Osteoblast (primary cell): ENCODE data around the gene ARHGDIA. TPM values are rescaled to one million over a fixed set of nuclear protein-coding genes. Genes with fewer than 3 reads are reported as not detected.

Source experiments
- DNase-seq: peaks from one replicate; pipeline ENCODE4 v3.0.0; 2011; ENCODE audit warnings: low spot score, mixed read lengths; ENCODE audit not compliant: insufficient read length; ENCODE audit errors: missing footprints
- H2AFZ ChIP-seq: 2 replicates; pipeline ENCODE4 v1.6.0; 2011; ENCODE audit warnings: mild to moderate bottlenecking, low read length
- H3K27ac ChIP-seq: 2 replicates; pipeline ENCODE4 v1.5.1; 2011; ENCODE audit warnings: mild to moderate bottlenecking, low read depth, low read length, moderate library complexity
- H3K27me3 ChIP-seq: 2 replicates; pipeline ENCODE4 v1.6.0; 2012; ENCODE audit warnings: mild to moderate bottlenecking, control low read depth, inconsistent platforms, low read length, moderate library complexity; ENCODE audit not compliant: insufficient read depth
- H3K36me3 ChIP-seq: 2 replicates; pipeline ENCODE4 v1.5.1; 2011; ENCODE audit warnings: mild to moderate bottlenecking, low read length, control low read depth, moderate library complexity; ENCODE audit not compliant: insufficient read depth
- H3K4me1 ChIP-seq: 2 replicates; pipeline ENCODE4 v1.5.1; 2011; ENCODE audit warnings: mild to moderate bottlenecking, low read length, control low read depth, moderate library complexity; ENCODE audit not compliant: insufficient read depth
- H3K4me2 ChIP-seq: 2 replicates; pipeline ENCODE4 v1.6.0; 2011; ENCODE audit warnings: mild to moderate bottlenecking, low read length; ENCODE audit not compliant: insufficient read depth
- H3K4me3 ChIP-seq: fragments of 200-600 bp; sonication (generic); 3 replicates; pipeline ENCODE4 v1.5.1; 2012; ENCODE audit warnings: mild to moderate bottlenecking, low read length, inconsistent platforms; ENCODE audit not compliant: insufficient read depth
- H3K79me2 ChIP-seq: 2 replicates; pipeline ENCODE4 v1.6.0; 2012; ENCODE audit warnings: mild to moderate bottlenecking, low read length, control low read depth, inconsistent platforms; ENCODE audit not compliant: insufficient read depth
- H3K9me3 ChIP-seq: 2 replicates; pipeline ENCODE4 v1.5.1; 2011; ENCODE audit warnings: low read depth, low read length, control low read depth
- H4K20me1 ChIP-seq: 2 replicates; pipeline ENCODE4 v1.6.0; 2012; ENCODE audit warnings: mild to moderate bottlenecking, low read length, control low read depth; ENCODE audit not compliant: insufficient read depth
- total RNA-seq: library from RNA; depleted of rRNA; stranded (reverse); fragments of >200 nt; gene quantifications from 2 replicates; pipeline ENCODE4 v1.2.3, GENCODE V29; 2012
- TF ChIP-seq, protein P1 (sequence below): IDR thresholded peaks from 2 replicates; pipeline ENCODE4 v1.5.1; 2011; ENCODE audit warnings: mild to moderate bottlenecking, low read depth, low read length, moderate library complexity; ENCODE audit errors: extremely low read depth

Gene ARHGDIA
- total RNA-seq, 1 donor = 133 TPM

DNA sequence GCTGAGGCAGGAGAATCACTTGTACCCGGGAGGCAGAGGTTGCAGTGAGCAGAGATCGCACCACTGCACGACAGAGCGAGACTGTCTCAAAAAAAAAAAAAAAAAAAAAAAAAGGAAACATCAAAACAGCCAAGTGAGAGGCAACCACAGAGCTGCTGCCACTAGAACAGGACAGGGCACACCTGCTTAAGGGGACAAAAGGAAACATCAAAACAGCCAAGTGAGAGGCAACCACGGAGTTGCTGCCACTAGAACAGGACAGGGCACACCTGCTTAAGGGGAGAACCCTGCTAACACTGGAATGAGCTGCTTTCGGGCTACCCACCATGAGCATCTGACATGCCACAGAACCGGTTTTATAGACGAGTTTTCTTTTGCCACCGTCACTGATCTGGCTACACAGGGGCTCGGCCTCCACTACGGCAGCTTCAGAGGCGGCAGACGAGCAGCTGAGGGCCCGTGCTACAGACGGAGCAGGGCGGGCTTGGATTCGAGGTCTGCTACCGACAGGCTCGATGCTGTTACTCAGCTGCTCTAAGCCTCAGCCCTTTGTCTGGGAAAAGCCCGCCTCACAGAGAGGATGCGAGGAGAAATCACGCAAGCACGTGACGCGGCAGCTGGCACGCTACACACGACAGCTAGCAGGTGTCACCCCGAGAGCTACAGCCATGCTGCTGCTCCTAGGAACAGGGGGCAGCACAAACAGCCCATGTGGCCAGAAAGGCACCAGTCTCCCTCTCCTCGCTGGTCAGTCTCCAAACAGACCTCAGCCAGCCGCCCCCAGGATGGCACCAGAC, 12.8 kb downstream of the ARHGDIA start:
- peak overlapping the region; percentile 72 for H3K27ac ChIP-seq
- H3K4me3 ChIP-seq = peak overlapping the region; percentile 84
- H3K36me3 ChIP-seq = peaks cover 57% of the 10 kb centered on the region
- H3K4me1 ChIP-seq = peaks cover 30% of the 10 kb centered on the region
- peak overlapping the region; percentile 98 for H3K4me2 ChIP-seq
- TF ChIP-seq, protein P1, sequence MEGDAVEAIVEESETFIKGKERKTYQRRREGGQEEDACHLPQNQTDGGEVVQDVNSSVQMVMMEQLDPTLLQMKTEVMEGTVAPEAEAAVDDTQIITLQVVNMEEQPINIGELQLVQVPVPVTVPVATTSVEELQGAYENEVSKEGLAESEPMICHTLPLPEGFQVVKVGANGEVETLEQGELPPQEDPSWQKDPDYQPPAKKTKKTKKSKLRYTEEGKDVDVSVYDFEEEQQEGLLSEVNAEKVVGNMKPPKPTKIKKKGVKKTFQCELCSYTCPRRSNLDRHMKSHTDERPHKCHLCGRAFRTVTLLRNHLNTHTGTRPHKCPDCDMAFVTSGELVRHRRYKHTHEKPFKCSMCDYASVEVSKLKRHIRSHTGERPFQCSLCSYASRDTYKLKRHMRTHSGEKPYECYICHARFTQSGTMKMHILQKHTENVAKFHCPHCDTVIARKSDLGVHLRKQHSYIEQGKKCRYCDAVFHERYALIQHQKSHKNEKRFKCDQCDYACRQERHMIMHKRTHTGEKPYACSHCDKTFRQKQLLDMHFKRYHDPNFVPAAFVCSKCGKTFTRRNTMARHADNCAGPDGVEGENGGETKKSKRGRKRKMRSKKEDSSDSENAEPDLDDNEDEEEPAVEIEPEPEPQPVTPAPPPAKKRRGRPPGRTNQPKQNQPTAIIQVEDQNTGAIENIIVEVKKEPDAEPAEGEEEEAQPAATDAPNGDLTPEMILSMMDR = no peak
- peak; percentile 76 for DNase-seq
- H2AFZ ChIP-seq = no peak overlapping the region
- peaks cover 52% of the 10 kb centered on the region for H4K20me1 ChIP-seq
- H3K79me2 ChIP-seq = peaks cover 89% of the 10 kb centered on the region
- H3K9me3 ChIP-seq = no peaks in the 10 kb centered on the region
- H3K27me3 ChIP-seq = no peaks in the 10 kb centered on the region

DNA sequence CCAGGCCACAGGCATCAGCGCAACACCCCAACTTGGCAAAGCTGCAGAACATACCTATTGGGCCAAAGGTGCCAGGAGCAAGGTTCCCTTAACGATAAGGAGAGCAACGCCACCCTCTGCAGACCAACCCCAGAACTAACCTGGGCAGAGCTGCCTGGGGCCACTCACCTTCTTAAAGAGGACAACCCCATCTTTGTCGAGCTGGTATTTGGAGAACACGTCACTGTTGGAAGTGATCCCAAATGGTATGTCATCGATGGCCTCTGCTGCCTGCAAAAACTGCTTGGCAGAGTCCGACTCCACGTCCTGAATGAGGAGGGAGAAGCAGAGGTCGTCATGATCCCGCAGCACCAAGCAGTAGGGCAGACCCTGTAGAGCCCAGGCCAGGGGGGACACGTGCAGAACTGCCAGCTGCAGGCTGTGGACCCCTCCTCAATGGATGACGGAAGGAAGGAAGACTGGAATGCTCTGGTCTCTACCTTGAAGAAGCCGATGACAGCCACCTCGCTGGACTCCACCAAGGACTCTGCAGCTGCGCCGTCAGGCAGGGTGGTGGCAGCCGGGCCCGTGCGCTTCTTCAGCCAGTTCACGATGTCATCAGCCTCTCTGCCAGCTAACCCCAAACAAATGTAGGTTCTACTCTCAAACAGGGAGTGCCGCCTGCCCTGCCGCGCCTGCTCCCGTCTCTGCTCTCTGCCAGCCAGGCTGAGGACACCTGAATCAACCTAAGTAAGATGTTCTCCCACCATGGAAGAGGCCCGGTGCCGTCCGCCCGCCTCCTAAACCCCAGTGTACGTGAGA, 16.0 kb downstream of the ARHGDIA start:
- H4K20me1 ChIP-seq = peaks cover 71% of the 10 kb centered on the region
- DNase-seq = peak; percentile 73
- peaks cover 72% of the 10 kb centered on the region for H3K36me3 ChIP-seq

DNA sequence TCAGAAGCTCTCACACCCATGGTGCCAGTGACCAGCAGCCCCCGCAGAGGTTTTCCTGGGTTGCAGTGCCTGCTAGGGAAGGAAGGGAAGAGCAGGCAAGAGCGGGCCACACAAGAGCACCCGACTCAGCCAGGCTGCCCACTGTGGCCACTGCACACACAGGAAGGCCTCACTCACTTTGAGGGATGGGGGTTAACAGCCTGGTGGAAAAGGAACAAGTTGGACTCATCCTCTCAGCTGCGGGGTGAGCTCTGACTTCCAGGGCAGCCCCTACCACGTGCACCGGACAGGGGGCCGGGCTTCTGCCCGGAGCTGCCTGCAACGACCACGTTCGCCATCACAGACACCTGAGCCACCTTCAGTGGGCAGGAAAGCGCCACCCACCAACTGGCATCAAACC, 18.9 kb downstream of the ARHGDIA start:
- no peak overlapping the region for H3K4me3 ChIP-seq
- no peaks in the 10 kb centered on the region for H3K4me1 ChIP-seq
- no peak for DNase-seq
- no peak overlapping the region for H3K4me2 ChIP-seq
- TF ChIP-seq, protein P1 = no peak
- no peak overlapping the region for H2AFZ ChIP-seq
- H3K27ac ChIP-seq = no peak overlapping the region
- H3K9me3 ChIP-seq = no peaks in the 10 kb centered on the region
- H3K27me3 ChIP-seq = no peaks in the 10 kb centered on the region
- peaks cover 47% of the 10 kb centered on the region for H4K20me1 ChIP-seq
- peaks cover 59% of the 10 kb centered on the region for H3K79me2 ChIP-seq
- H3K36me3 ChIP-seq = peaks cover 70% of the 10 kb centered on the region

More for the DNA sequence above, 16.0 kb downstream of the ARHGDIA start:
- Histone ChIP-seq H3K4me2 (no peak overlapping the region), H3K27me3 (no peaks in the 10 kb centered on the region), H2AFZ (no peak overlapping the region), H3K79me2 (peaks cover 89% of the 10 kb centered on the region), H3K9me3 (no peaks in the 10 kb centered on the region), H3K4me3 (no peak overlapping the region), H3K27ac (peak overlapping the region; percentile 28), H3K4me1 (peaks cover 16% of the 10 kb centered on the region)
- TF ChIP-seq, protein P1 = no peak

DNA sequence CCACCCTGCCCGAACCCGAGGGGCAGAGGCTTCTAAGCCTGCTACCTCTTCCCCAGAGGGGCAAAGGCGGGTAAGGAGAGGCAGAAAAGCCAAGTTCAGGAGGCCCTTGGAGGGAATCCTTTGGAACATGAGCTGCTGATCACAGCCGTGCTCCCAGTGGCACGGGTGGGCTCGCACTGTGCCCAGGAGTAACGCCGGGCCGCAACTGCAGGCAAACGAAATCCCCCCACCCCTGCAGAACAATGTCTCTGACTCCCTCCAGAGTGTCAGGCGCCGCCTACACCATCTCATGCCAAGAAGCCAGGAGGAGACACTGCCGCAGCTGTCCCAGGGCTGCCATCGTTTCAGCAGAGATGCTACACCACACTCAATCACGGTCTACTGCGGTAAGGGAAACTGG, 19.7 kb downstream of the ARHGDIA start:
- peaks cover 51% of the 10 kb centered on the region for H3K79me2 ChIP-seq
- DNase-seq = no peak
- H3K4me2 ChIP-seq = no peak overlapping the region

More for the DNA sequence above, 19.7 kb downstream of the ARHGDIA start:
- H3K4me1 ChIP-seq = no peaks in the 10 kb centered on the region
- no peak overlapping the region for H2AFZ ChIP-seq
- H3K36me3 ChIP-seq = peaks cover 76% of the 10 kb centered on the region
- peaks cover 43% of the 10 kb centered on the region for H4K20me1 ChIP-seq
- no peak overlapping the region for H3K27ac ChIP-seq
- H3K9me3 ChIP-seq = no peaks in the 10 kb centered on the region
- H3K27me3 ChIP-seq = no peaks in the 10 kb centered on the region
- TF ChIP-seq, protein P1 = no peak
- no peak overlapping the region for H3K4me3 ChIP-seq
